GM12878 (cell line): ENCODE data around the gene AIF1L. TPM values are rescaled to one million over a fixed set of nuclear protein-coding genes. Genes with fewer than 3 reads are reported as not detected.

Source experiments
- ATAC-seq: fragments of 200-7000 bp; cut with Tn5 transposase; 3 replicates; pipeline ENCODE4 v1.9.1; 2020; ENCODE audit warnings: mild to moderate bottlenecking, moderate library complexity
- BruUV-seq: library from RNA; stranded (reverse); fragments of 400-500 nt; replicated peaks from 2 replicates; lab custom pipeline; 2021; lab: Mats Ljungman, UMichigan
- CTCF ChIA-PET: fragments of 300-600 bp; sonication (Branson Sonifier 250); formaldehyde crosslinking; extraction: SDS; loops from one replicate; lab custom pipeline; 2021; ENCODE audit warnings: inconsistent platforms; lab: Yijun Ruan, JAX
- POLR2A ChIA-PET: fragments of 350-600 bp; formaldehyde crosslinking; extraction: SDS; loops from one replicate; lab custom pipeline; 2021; ENCODE audit warnings: inconsistent platforms; lab: Charles Lee
- RAD21 ChIA-PET: fragments of 300-600 bp; sonication (Branson Sonifier 250); formaldehyde crosslinking; loops from one replicate; lab custom pipeline; 2023; ENCODE audit warnings: antibody characterized with exemption; ENCODE audit not compliant: unreplicated experiment; lab: Charles Lee
- SMC1A ChIA-PET: fragments of 300-600 bp; sonication (Branson Sonifier 250); formaldehyde crosslinking; loops from one replicate; lab custom pipeline; 2023; ENCODE audit not compliant: unreplicated experiment, uncharacterized antibody; lab: Charles Lee
- DNase-seq: peaks from one replicate; pipeline ENCODE4 v3.0.0-alpha.2; 2011; ENCODE audit warnings: low read depth, low spot score
- FAIRE-seq: peaks from 3 replicates; lab custom pipeline; 2011; peaks lifted over from hg19 to GRCh38; lab: Jason Lieb, UNC
- H2AFZ ChIP-seq: 2 replicates; pipeline ENCODE4 v1.6.0; 2011; ENCODE audit warnings: low read depth, low read length, control low read depth; ENCODE audit not compliant: control insufficient read depth
- H3K27ac ChIP-seq: 2 replicates; pipeline ENCODE4 v1.5.1; 2011; ENCODE audit warnings: control low read depth; ENCODE audit not compliant: control insufficient read depth, insufficient read depth
- H3K27me3 ChIP-seq, 2 experiments: replicated peaks in 1 of 2; 2 replicates each; pipeline versions ENCODE4 v1.6.0 to v1.6.1; 2011; ENCODE audit warnings: low read length in 1 of 2; ENCODE audit not compliant: control insufficient read depth in 2 of 2, insufficient read depth in 2 of 2
- H3K36me3 ChIP-seq, 2 experiments: 2 replicates each; pipeline ENCODE4 v1.5.1; 2011; ENCODE audit warnings: low read length in 1 of 2; ENCODE audit not compliant: control insufficient read depth in 2 of 2, insufficient read depth in 2 of 2
- H3K4me1 ChIP-seq: 2 replicates; pipeline ENCODE4 v1.6.1; 2011; ENCODE audit warnings: mild to moderate bottlenecking, low read length, moderate library complexity, mixed read lengths; ENCODE audit not compliant: control insufficient read depth, insufficient read depth
- H3K4me2 ChIP-seq: 2 replicates; pipeline ENCODE4 v1.6.0; 2011; ENCODE audit warnings: control low read depth; ENCODE audit not compliant: control insufficient read depth, insufficient read depth
- H3K4me3 ChIP-seq: fragments of 200-600 bp; sonication (generic); 2 replicates; pipeline ENCODE4 v1.5.1; 2016
- H3K79me2 ChIP-seq: 2 replicates; pipeline ENCODE4 v1.6.0; 2011; ENCODE audit warnings: low read length; ENCODE audit not compliant: control insufficient read depth, insufficient read depth
- H3K9ac ChIP-seq: 2 replicates; pipeline ENCODE4 v1.8.0; 2011; ENCODE audit warnings: low read length, control low read depth, mixed read lengths; ENCODE audit not compliant: control insufficient read depth, insufficient read depth
- H3K9me3 ChIP-seq: replicated peaks from 3 replicates; pipeline ENCODE4 v1.5.1; 2011; ENCODE audit warnings: mild to moderate bottlenecking, low read length; ENCODE audit not compliant: control insufficient read depth, insufficient read depth
- H4K20me1 ChIP-seq: 2 replicates; pipeline ENCODE4 v1.6.0; 2011; ENCODE audit not compliant: control insufficient read depth, insufficient read depth
- ATF3 ChIP-seq: IDR thresholded peaks from 2 replicates; pipeline ENCODE4 v1.6.1; 2011; ENCODE audit warnings: low read depth, mild to moderate bottlenecking, low read length, moderate library complexity, borderline replicate concordance; ENCODE audit errors: extremely low read depth
- CBX5 ChIP-seq: sonication (generic); IDR thresholded peaks from 2 replicates; pipeline ENCODE4 v1.6.1; 2016; ENCODE audit warnings: low read depth, moderate library complexity, mild to moderate bottlenecking, inconsistent platforms
- ELK1 ChIP-seq: IDR thresholded peaks from 2 replicates; pipeline ENCODE4 v1.6.1; 2012; ENCODE audit warnings: low read depth, low read length, improper control_type of control experiment
- EZH2 ChIP-seq: IDR thresholded peaks from 2 replicates; pipeline ENCODE4 v1.6.1; 2012; ENCODE audit warnings: low read depth, mild to moderate bottlenecking, control low read depth, inconsistent platforms, low read length, borderline replicate concordance; ENCODE audit not compliant: control insufficient read depth
- FOS ChIP-seq: IDR thresholded peaks from 3 replicates; pipeline ENCODE4 v1.6.1; 2011; ENCODE audit warnings: borderline replicate concordance; ENCODE audit not compliant: insufficient read length; ENCODE audit errors: extremely low read depth
- IRF5 ChIP-seq: fragments of 450-650 bp; IDR thresholded peaks from 2 replicates; pipeline ENCODE4 v1.6.1; 2017; ENCODE audit warnings: borderline replicate concordance
- MTA2 ChIP-seq: fragments of 450-650 bp; IDR thresholded peaks from 2 replicates; pipeline ENCODE4 v1.6.1; 2016; ENCODE audit warnings: low read depth, mild to moderate bottlenecking, moderate library complexity
- PRDM15 ChIP-seq: fragments of 450-650 bp; formaldehyde crosslinking; IDR thresholded peaks from 2 replicates; pipeline ENCODE4 v1.4.0; 2020; ENCODE audit warnings: mild to moderate bottlenecking, moderate library complexity
- RBBP5 ChIP-seq: fragments of 200-600 bp; sonication (generic); conservative IDR thresholded peaks from 2 replicates; pipeline ENCODE4 v1.6.1; 2016
- REST ChIP-seq: IDR thresholded peaks from 2 replicates; pipeline ENCODE4 v1.6.1; 2012; ENCODE audit warnings: mild to moderate bottlenecking, low read depth, low read length
- SUPT20H ChIP-seq: IDR thresholded peaks from 2 replicates; pipeline ENCODE4 v1.6.1; 2011; ENCODE audit warnings: low read depth, mild to moderate bottlenecking, low read length, moderate library complexity, borderline replicate concordance; ENCODE audit not compliant: control insufficient read depth
- TAF1 ChIP-seq: IDR thresholded peaks from 2 replicates; pipeline ENCODE4 v1.6.1; 2011; ENCODE audit warnings: mild to moderate bottlenecking, low read depth, low read length, borderline replicate concordance
- TCF12 ChIP-seq: IDR thresholded peaks from 2 replicates; pipeline ENCODE4 v1.6.1; 2011; ENCODE audit warnings: low read depth, mild to moderate bottlenecking, low read length
- ZNF622 ChIP-seq: fragments of 450-650 bp; IDR thresholded peaks from 2 replicates; pipeline ENCODE4 v1.6.1; 2017; ENCODE audit warnings: mild to moderate bottlenecking, inconsistent platforms
- WGBS: methylation state at CpG from one replicate; pipeline ENCODE4 v1.1.6; 2016; ENCODE audit warnings: low lambda C conversion rate; ENCODE audit not compliant: insufficient replicate concordance, insufficient coverage; ENCODE audit errors: missing lambda C conversion rate; 5-methylcytosine and 5-hydroxymethylcytosine counted together
- in situ Hi-C: fragments of 300-500 bp; cut with MboI; formaldehyde crosslinking; loops from 9 replicates; pipeline ENCODE4 v1.14.3; 2018; ENCODE audit warnings: mixed read lengths
- intact Hi-C: fragments of 100-400 bp; cut with micrococcal nuclease; formaldehyde crosslinking; loops from one replicate; pipeline ENCODE4 v1.14.2; 2022; ENCODE audit not compliant: unreplicated experiment
- polyA plus RNA-seq, 11 experiments: library from polyadenylated mRNA; depleted of rRNA in 4 of 11; unstranded in 6 of 11; stranded (reverse) in 5 of 11; fragments of >200 nt; fragmentation: Nextera tagmentation in 4 of 11; fragmentation: Illumina TruSeq in 1 of 11; extraction: Ambion mirVana in 4 of 11; extraction: Trizol in 1 of 11; gene quantifications; 1 replicate in 1 of 11; 2 replicates in 10 of 11; pipeline versions ENCODE4 v1.2.1 to v1.2.3, GENCODE V29; 2011 to 2016; ENCODE audit warnings: inconsistent platforms in 2 of 11, missing spikeins in 2 of 11, low read depth in 1 of 11
- total RNA-seq, 4 experiments: library from RNA; depleted of rRNA in 3 of 4; stranded (reverse); fragments of >200 nt in 3 of 4; fragmentation: Illumina TruSeq in 1 of 4; extraction: Trizol in 1 of 4; gene quantifications; 2 replicates each; pipeline versions ENCODE4 v1.2.1 to v1.2.3, GENCODE V29; 2013 to 2021

AIF1L gene
- total and polyA plus RNA-seq, 10 of the 15 experiments (the other 5 are each of a cell fraction or from before 2014, with no cell fraction given), result 0.07 to 0.15 (median 0.08) TPM; not detected in 7

GRCh38 chr9:131087354-131087893, 8.9 kb upstream of the AIF1L start:
- H3K9ac ChIP-seq, result no peak overlapping the region
- in situ Hi-C loops, result no loop called here
- CTCF ChIA-PET, result no interaction called here
- no peak for ATAC-seq
- RAD21 ChIA-PET, result no interaction called here
- POLR2A ChIA-PET, result no interaction called here
- no peaks in the 10 kb centered on the region for H3K9me3 ChIP-seq
- no peak overlapping the region for H3K4me2 ChIP-seq
- no peaks in the 10 kb centered on the region for H4K20me1 ChIP-seq
- SMC1A ChIA-PET, result interaction anchor here (0.7 kb wide), 1 partner anchor 10 kb away, joined by 3 read pairs; no protein-coding TSS in a partner anchor
- FAIRE-seq, result no peak
- no TSS peak for BruUV-seq
- no peaks in the 10 kb centered on the region for H3K4me1 ChIP-seq
- H3K4me3 ChIP-seq, result no peak overlapping the region
- no peaks in the 10 kb centered on the region for H3K36me3 ChIP-seq
- intact Hi-C loops, result no loop called here
- H2AFZ ChIP-seq, result no peak overlapping the region
- H3K79me2 ChIP-seq, result no peaks in the 10 kb centered on the region
- H3K27ac ChIP-seq, result no peak overlapping the region
- DNase-seq, result no peak
- WGBS, result 46% methylated on average over 19 of the region's 19 CpGs
- H3K27me3 ChIP-seq, result no peaks in the 10 kb centered on the region; a peak in 1 of 4 replicates
- TF ChIP-seq REST (no peak), SUPT20H (no peak), MTA2 (no peak), ZNF622 (no peak), PRDM15 (CRISPR knock-in tag) (no peak), TAF1 (no peak), ATF3 (no peak), ELK1 (no peak), IRF5 (no peak), CBX5 (no peak), RBBP5 (no peak), FOS (no peak), EZH2 (no peak), TCF12 (no peak)
